NCI-H2081 treated with DMSO at 0.1 percent for 48 hours (cell line): ENCODE measurements around the gene CEP104.
"Not testable (repeated sequence)": the region's sequence is repeated elsewhere in the genome, so short reads cannot be mapped to it uniquely, and the experiment has no call there.

ENCODE experiments used
- DNase-seq: peaks from one replicate; lab custom pipeline; 2025; lab: John Stamatoyannopoulos, UW

CEP104 gene

GRCh38 chr1:3825356-3825755, 31.7 kb downstream of the CEP104 start:
- DNase-seq = no peak

- no peak for DNase-seq
Observed at GRCh38 chr1:3824650-3825049, 32.4 kb downstream of the CEP104 start.

GRCh38 chr1:3822421-3822820, 34.6 kb downstream of the CEP104 start:
- no peak for DNase-seq

GRCh38 chr1:3821908-3822307, 35.1 kb downstream of the CEP104 start:
- no peak for DNase-seq

DNA sequence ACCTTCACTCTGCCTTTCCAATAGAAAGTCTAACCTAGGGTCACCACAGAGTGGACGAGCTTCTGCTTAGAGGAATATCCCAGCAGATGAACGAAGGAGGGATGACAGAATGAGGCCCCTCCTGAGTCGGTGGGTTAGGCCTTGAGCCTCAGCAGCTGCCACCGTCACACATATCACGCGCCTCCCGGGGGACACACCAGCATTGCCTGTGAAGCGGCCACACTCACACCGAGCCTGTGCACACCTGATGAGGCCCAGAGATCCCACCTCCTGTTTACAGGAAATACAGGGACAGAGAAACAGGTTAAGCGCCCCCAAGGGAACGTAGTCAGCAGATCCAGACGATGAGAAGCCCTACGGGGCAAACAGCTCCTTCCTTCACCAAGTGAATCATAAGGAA, 35.6 kb downstream of the CEP104 start:
- no peak for DNase-seq

GRCh38 chr1:3821004-3821403, 36.0 kb downstream of the CEP104 start:
- DNase-seq = no peak

DNA sequence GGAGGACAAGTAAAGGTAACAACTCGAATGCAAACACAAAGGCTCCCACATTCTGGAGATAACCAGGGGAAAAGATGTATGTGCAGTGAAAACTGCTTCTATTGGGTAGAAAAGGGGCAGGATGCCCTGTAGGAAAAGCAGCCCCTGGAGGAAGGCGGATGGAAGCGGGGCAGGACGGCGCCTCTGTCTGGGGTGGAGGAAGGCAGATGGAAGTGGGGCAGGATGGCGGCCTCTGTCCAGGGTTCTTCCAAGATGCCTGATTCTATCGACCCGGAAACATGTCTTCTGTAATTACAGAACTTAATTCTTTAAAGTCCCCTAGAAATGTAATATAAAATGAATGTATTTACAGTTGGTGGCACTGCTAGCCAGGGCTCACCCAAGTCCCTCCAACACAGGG, 36.7 kb downstream of the CEP104 start:
- no peak for DNase-seq

- DNase-seq = no peak
Observed at GRCh38 chr1:3819771-3820200, 37.2 kb downstream of the CEP104 start.

DNA sequence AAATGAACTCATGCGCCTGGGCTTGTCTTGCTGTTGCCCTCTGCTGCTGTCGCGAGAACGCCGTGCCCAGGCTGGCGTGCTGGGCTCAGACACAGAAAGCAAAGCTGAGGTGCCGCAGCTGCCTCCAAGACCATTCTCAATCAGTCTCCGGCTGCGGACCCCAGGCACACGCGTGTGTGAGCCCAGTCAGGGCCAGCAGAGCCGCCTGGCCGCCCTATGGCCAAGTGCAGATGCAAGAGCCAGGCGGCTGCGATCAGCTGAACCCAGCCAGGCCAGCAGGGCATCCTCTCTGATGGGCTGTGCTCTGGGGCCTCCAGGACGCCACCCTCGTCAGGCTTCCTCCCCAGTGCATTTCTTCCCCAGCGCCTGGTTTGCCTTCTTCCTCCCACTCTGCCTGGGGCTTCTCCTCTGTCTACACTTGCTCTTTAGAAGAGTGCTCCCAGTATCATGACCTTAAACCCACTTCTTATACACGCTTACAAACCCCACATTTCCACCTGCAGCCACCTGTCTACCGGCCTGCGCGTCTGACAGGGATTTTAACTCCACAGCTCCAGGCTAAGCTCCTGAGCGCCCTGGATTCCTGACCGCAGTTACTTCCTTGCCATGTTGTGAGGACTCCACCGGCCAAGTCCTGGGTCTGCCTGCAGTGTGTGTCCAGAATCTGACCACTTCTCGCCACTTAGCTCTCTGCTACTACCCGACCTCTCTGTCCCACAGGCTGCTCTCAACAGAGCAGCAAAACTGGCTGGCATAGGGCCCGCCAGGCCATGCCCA, 39.0 kb downstream of the CEP104 start:
- DNase-seq = no peak

GRCh38 chr1:3817138-3817740, 39.8 kb downstream of the CEP104 start:
- no peak for DNase-seq

DNA sequence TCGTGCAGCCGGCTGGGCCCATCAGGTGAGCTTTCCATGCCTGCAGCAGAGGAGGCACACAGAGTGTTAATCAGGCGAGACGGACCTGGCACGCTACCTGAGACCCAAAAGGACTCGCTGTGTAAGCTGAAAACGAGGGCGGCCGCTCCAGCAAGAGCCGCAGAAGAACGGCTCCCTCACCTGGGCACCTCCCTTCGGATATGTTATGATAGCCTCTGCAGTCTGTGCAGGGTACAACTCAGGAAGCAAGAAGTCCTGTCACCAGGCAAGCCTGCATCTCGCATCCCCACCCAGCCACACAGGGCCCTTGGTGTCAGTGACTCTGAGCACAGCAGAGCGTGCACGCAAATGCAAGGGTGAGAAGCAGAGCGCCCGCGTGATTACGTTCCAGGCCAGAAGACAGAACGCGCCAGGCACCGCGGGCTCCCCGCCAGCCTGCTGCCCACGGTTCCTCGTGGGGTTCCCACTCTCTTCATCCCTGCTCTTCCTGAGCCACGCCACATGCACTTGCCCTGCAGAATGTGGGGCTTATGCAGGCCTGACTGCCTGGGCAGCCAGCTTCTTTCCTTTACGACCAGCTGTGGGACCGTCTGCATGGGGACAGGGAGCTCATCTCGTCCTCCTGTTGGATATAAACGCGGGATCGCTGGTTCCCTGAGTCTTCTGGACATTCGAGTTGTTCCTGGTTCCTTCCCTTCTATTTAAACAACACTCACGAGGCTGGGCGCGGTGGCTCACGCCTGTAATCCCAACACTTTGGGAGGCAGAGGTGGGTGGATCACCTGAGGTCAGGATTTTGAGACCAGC, 40.5 kb downstream of the CEP104 start:
- no peak for DNase-seq

GRCh38 chr1:3814771-3815561, 42.0 kb downstream of the CEP104 start:
- DNase-seq = no peak

GRCh38 chr1:3814065-3814464, 42.9 kb downstream of the CEP104 start:
- no peak for DNase-seq

- DNase-seq = no peak
Observed at GRCh38 chr1:3811595-3811911, 45.5 kb downstream of the CEP104 start.

- DNase-seq = not testable (repeated sequence)
Observed at GRCh38 chr1:3810149-3810761, 46.8 kb downstream of the CEP104 start.

DNA sequence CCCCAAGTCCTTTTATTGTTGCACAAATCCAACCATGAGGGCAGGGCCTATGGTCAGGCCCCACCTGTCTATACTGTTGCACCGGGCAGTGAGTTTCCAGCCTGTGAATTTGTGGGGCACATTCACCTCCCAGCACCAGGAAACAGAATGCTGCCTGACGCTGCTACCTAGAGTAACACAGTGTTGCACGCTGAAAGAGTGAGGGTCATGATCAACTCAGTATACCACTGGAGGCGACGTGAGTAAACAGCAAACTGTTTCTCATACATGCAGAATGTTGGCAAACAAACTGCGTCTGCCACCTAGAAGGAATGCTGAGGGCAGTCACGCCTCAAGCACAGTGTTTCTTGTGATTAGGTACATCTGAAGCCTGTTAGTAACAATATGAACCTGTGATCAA, 47.3 kb downstream of the CEP104 start:
- no peak for DNase-seq

- no peak for DNase-seq
Observed at GRCh38 chr1:3807769-3808168, 49.2 kb downstream of the CEP104 start.

GRCh38 chr1:3805038-3805437, 52.0 kb downstream of the CEP104 start:
- DNase-seq = no peak

GRCh38 chr1:3804627-3804944, 52.4 kb downstream of the CEP104 start:
- not testable (repeated sequence) for DNase-seq

DNA sequence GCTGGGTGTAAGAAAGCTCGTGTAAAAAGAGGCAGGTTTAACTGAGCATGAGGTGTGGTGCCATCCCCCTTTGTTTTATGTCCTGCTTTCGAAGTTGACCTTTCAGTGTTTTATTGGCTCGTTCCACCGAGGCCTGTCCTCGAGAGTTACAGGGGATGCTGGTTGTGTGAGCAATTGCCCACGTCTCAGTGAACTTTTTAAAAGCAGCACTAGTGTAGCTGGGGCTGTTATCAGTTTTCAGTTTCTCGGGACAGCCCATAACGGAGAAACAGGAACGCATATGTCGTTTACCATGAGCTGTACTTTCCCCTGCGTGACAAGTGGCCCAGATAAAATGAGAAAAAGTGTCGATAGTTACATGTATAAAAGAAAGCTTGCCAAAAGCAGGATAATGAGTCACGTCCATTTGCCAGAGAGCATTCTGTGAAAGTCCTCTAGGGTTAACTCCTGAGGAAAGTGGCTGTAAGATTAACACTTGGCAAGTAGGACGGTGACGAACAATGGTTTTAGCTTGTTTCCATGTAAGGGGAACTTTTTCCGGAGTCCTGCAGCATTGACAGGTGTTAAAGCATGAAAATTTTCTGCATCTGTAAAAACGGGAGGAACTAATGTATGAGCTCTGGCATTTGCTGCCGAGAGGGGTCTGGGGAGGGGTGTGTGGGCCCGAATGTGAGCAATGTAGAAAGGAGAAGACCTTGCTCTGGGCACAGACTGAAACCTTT, 52.9 kb downstream of the CEP104 start:
- no peak for DNase-seq

DNA sequence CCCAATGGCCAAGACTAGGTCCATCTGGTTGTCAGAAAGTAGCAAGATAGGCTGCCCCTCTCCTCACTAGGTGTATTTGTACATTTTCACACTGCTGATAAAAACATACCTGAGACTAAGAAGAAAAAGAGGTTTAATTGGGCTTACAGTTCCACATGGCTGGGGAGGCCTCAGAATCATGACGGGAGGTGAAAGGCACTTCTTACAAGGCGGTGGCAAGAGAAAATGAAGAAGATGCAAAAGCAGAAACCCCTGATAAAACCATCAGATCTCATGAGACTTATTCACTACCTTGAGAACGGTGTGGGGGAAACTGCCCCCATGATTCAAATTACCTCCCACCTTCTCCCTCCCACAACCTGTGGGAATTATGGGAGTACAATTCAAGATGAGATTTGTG, 56.2 kb downstream of the CEP104 start:
- DNase-seq = not testable (repeated sequence)
